ENCODE results near the gene C3orf85. TPM values are rescaled to one million over a fixed set of nuclear protein-coding genes. Genes with fewer than 3 reads are reported as not detected.

Gene C3orf85
- polyA plus RNA-seq, 3 donors, result not detected

DNA sequence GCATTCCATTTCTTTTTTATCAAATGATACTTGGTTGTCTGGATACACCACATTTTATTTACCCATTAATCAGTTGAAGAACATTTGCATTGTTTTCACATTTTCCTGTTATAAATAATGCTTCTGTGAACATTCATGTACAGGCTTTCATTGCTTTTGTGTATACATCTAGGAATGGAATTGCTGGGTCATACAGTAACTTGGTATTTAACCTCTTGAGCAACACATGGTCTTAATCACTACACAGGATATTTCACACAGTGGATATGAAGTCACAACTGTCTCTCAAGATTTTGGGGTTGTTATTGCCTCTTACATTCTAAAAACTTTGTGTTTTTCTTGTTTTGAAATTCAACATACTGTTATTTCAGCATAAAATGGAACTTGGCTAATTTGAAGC lies 48.2 kb downstream of the C3orf85 start:
- Histone ChIP-seq H3K9me3 (replicated peaks in 1 of 2; ENCODE audit: control insufficient read depth in 1 of 2, insufficient read depth in 1 of 2, low read length in 2 of 2) (no peaks in the 10 kb centered on the region), H3K27me3 (ENCODE audit: control insufficient read depth in 2 of 2, insufficient read depth in 2 of 2, low read length in 2 of 2) (no peaks in the 10 kb centered on the region), H3K79me2 (ENCODE audit: insufficient read depth, low read length) (no peaks in the 10 kb centered on the region), H3K27ac (ENCODE audit: low read depth in 1 of 2, low read length in 2 of 2) (no peak overlapping the region), H2AFZ (ENCODE audit: insufficient read depth, low read depth, low read length, poor library complexity, severe bottlenecking) (no peak overlapping the region), H3K36me3 (replicated peaks in 1 of 2; ENCODE audit: control insufficient read depth in 1 of 2, insufficient read depth in 2 of 2, low read length in 2 of 2) (no peaks in the 10 kb centered on the region), H3K4me2 (replicated peaks; ENCODE audit: extremely low read depth, low read length, poor library complexity, severe bottlenecking) (no peak overlapping the region), H3K4me1 (ENCODE audit: control insufficient read depth in 1 of 2, insufficient read depth in 2 of 2, low read length in 2 of 2) (no peaks in the 10 kb centered on the region), H3K9ac (ENCODE audit: insufficient read depth, low read length, poor library complexity, severe bottlenecking) (no peak overlapping the region), H3K4me3 (replicated peaks in 1 of 3; ENCODE audit: low read depth in 2 of 3, low read length in 3 of 3) (no peak overlapping the region), H4K20me1 (ENCODE audit: insufficient read depth, low read length) (no peaks in the 10 kb centered on the region)
- no peak overlapping the region for H3K27ac Mint-ChIP-seq
- DNase-seq, result no peak
- no peaks in the 10 kb centered on the region for H3K36me3 Mint-ChIP-seq
- H3K4me1 Mint-ChIP-seq, result no peaks in the 10 kb centered on the region
- intact Hi-C loops (cut with micrococcal nuclease), result no loop called here
- H3K4me3 Mint-ChIP-seq, result no peak overlapping the region
- peaks cover 0 to 9% (median 3%) of the 10 kb centered on the region in 7 donors for H3K9me3 Mint-ChIP-seq
- TF ChIP-seq, protein P1, sequence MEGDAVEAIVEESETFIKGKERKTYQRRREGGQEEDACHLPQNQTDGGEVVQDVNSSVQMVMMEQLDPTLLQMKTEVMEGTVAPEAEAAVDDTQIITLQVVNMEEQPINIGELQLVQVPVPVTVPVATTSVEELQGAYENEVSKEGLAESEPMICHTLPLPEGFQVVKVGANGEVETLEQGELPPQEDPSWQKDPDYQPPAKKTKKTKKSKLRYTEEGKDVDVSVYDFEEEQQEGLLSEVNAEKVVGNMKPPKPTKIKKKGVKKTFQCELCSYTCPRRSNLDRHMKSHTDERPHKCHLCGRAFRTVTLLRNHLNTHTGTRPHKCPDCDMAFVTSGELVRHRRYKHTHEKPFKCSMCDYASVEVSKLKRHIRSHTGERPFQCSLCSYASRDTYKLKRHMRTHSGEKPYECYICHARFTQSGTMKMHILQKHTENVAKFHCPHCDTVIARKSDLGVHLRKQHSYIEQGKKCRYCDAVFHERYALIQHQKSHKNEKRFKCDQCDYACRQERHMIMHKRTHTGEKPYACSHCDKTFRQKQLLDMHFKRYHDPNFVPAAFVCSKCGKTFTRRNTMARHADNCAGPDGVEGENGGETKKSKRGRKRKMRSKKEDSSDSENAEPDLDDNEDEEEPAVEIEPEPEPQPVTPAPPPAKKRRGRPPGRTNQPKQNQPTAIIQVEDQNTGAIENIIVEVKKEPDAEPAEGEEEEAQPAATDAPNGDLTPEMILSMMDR (IDR thresholded peaks at IDR 0.05), result no peak
- peaks cover 0 to 2% (median 0%) of the 10 kb centered on the region in 3 donors for H3K27me3 Mint-ChIP-seq (ENCODE audit: low read depth in 3 of 3)

DNA sequence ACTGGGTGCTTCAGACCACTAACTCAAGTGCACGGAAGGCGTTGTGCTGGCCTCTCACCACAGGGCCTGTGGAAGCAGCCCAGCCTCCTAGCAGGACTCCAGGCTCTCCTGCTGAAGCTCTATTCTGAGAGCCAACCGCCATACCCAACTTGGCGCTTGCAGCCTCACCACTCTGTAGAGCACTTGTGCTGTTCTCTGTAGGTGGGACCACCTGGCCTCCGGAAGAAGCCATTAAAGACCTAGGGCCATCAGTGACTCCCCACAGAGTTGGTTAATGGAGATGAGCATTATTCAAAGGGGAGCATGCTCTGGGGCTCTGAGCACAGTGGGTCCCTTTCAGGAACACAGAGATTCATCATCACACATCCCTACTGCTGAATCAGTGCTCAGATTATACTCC lies 50.9 kb downstream of the C3orf85 start:
- WGBS (ENCODE audit: insufficient coverage), result 92% methylated on average over 4 of the region's 5 CpGs
- Histone ChIP-seq H3K4me2 (replicated peaks; ENCODE audit: extremely low read depth, low read length, poor library complexity, severe bottlenecking) (no peak overlapping the region), H3K9ac (ENCODE audit: insufficient read depth, low read length, poor library complexity, severe bottlenecking) (no peak overlapping the region), H3K36me3 (replicated peaks in 1 of 2; ENCODE audit: control insufficient read depth in 1 of 2, insufficient read depth in 2 of 2, low read length in 2 of 2) (no peaks in the 10 kb centered on the region), H3K9me3 (replicated peaks in 1 of 2; ENCODE audit: control insufficient read depth in 1 of 2, insufficient read depth in 1 of 2, low read length in 2 of 2) (no peaks in the 10 kb centered on the region), H3K4me3 (replicated peaks in 1 of 3; ENCODE audit: low read depth in 2 of 3, low read length in 3 of 3) (no peak overlapping the region), H4K20me1 (ENCODE audit: insufficient read depth, low read length) (no peaks in the 10 kb centered on the region), H3K27ac (ENCODE audit: low read depth in 1 of 2, low read length in 2 of 2) (no peak overlapping the region), H3K79me2 (ENCODE audit: insufficient read depth, low read length) (no peaks in the 10 kb centered on the region), H3K27me3 (ENCODE audit: control insufficient read depth in 2 of 2, insufficient read depth in 2 of 2, low read length in 2 of 2) (no peaks in the 10 kb centered on the region), H2AFZ (ENCODE audit: insufficient read depth, low read depth, low read length, poor library complexity, severe bottlenecking) (no peak overlapping the region), H3K4me1 (ENCODE audit: control insufficient read depth in 1 of 2, insufficient read depth in 2 of 2, low read length in 2 of 2) (no peaks in the 10 kb centered on the region)
- no peak for DNase-seq
- Mint-ChIP-seq H3K4me1 (no peaks in the 10 kb centered on the region), H3K9me3 (peaks cover 0 to 8% (median 5%) of the 10 kb centered on the region in 7 donors), H3K4me3 (no peak overlapping the region), H3K36me3 (no peaks in the 10 kb centered on the region), H3K27ac (no peak overlapping the region), H3K27me3 (ENCODE audit: low read depth in 3 of 3) (no peaks in the 10 kb centered on the region)
- intact Hi-C loops (cut with micrococcal nuclease), result no loop called here
- TF ChIP-seq, protein P1 (IDR thresholded peaks at IDR 0.05), result no peak

All from CD14-positive monocyte (primary cell).